ENCODE measurements around the gene METTL26. TPM values are rescaled to one million over a fixed set of nuclear protein-coding genes. Genes with fewer than 3 reads are reported as not detected.

METTL26 gene
- total RNA-seq, 3 donors from 2014 or later: 108 to 136 (median 130) TPM

GRCh38 chr16:682493-683395, 46.6 kb upstream of the METTL26 start:
- no peaks in the 10 kb centered on the region for H3K9me3 ChIP-seq
- intact Hi-C loops (cut with DNase I; ENCODE audit: low total_unique reads): no loop called here
- H3K27me3 ChIP-seq: no peaks in the 10 kb centered on the region
- TF ChIP-seq CTCF (IDR thresholded peaks at IDR 0.05): no peak
- TF ChIP-seq POLR2AphosphoS5 (IDR thresholded peaks at IDR 0.05): no peak
- no peak for TF ChIP-seq POLR2A (IDR thresholded peaks at IDR 0.05)
- no peaks in the 10 kb centered on the region for H3K36me3 ChIP-seq
- H3K4me3 ChIP-seq: peak overlapping the region in 2 of 3 donors; percentile 76 to 90
- H3K4me1 ChIP-seq: peaks cover 17 to 37% of the 10 kb centered on the region in 2 donors
- no peak overlapping the region for H3K27ac ChIP-seq
- no peak for DNase-seq (ENCODE audit: low spot score in 2 of 2)

GRCh38 chr16:681746-682427, 45.8 kb upstream of the METTL26 start:
- Histone ChIP-seq H3K9me3 (no peaks in the 10 kb centered on the region), H3K27ac (peak overlapping the region in 1 of 2 donors; percentile 12), H3K27me3 (no peaks in the 10 kb centered on the region), H3K4me3 (peak overlapping the region in 2 of 3 donors; percentile 86 to 90), H3K4me1 (peaks cover 17 to 41% of the 10 kb centered on the region in 2 donors), H3K36me3 (no peaks in the 10 kb centered on the region)
- TF ChIP-seq CTCF (IDR thresholded peaks at IDR 0.05) (no peak), POLR2AphosphoS5 (IDR thresholded peaks at IDR 0.05) (no peak), POLR2A (IDR thresholded peaks at IDR 0.05) (no peak)
- intact Hi-C loops (cut with DNase I; ENCODE audit: low total_unique reads): no loop called here
- DNase-seq (ENCODE audit: low spot score in 2 of 2): no peak

- TF ChIP-seq CTCF (IDR thresholded peaks at IDR 0.05): no peak
- TF ChIP-seq POLR2AphosphoS5 (IDR thresholded peaks at IDR 0.05): no peak
- no peak for TF ChIP-seq POLR2A (IDR thresholded peaks at IDR 0.05)
- no peaks in the 10 kb centered on the region for H3K27me3 ChIP-seq
- peaks cover 17 to 41% of the 10 kb centered on the region in 2 donors for H3K4me1 ChIP-seq
- H3K36me3 ChIP-seq: no peaks in the 10 kb centered on the region
- peak overlapping the region; percentile 72 to 90 (median 86) for H3K4me3 ChIP-seq
- H3K27ac ChIP-seq: peak overlapping the region; percentile 80 to 96
- H3K9me3 ChIP-seq: no peaks in the 10 kb centered on the region
- DNase-seq (ENCODE audit: low spot score in 2 of 2): no peak
- intact Hi-C loops (cut with DNase I; ENCODE audit: low total_unique reads): no loop called here
Observed at GRCh38 chr16:680967-681745, 45.1 kb upstream of the METTL26 start.

GRCh38 chr16:680625-680945, 44.5 kb upstream of the METTL26 start:
- intact Hi-C loops (cut with DNase I; ENCODE audit: low total_unique reads): no loop called here

More at GRCh38 chr16:680625-680945, 44.5 kb upstream of the METTL26 start:
- H3K9me3 ChIP-seq: no peaks in the 10 kb centered on the region
- H3K4me1 ChIP-seq: peaks cover 17 to 41% of the 10 kb centered on the region in 2 donors
- H3K27ac ChIP-seq: peak overlapping the region; percentile 80 to 96
- TF ChIP-seq POLR2AphosphoS5 (IDR thresholded peaks at IDR 0.05) (no peak), POLR2A (IDR thresholded peaks at IDR 0.05) (no peak), CTCF (IDR thresholded peaks at IDR 0.05) (no peak)
- H3K36me3 ChIP-seq: no peaks in the 10 kb centered on the region
- no peaks in the 10 kb centered on the region for H3K27me3 ChIP-seq
- DNase-seq (ENCODE audit: low spot score in 2 of 2): no peak
- H3K4me3 ChIP-seq: peak overlapping the region; percentile 72 to 90 (median 86)

Data from breast epithelium (tissue), 4 donors.